Activated CD4-positive, CD25-positive, alpha-beta regulatory T cell treated with anti-CD3 and anti-CD28 coated beads, Interleukin-2, amount 50 U/mL, for 24 hours (primary cell): ENCODE data around the gene ANO1.
"Not testable (repeated sequence)": the region's sequence is repeated elsewhere in the genome, so short reads cannot be mapped to it uniquely, and the experiment has no call there.

Experiments used
- ATAC-seq, 2 donors: fragments of 150-1000 bp; cut with Tn5 transposase; one replicate each; pipeline ENCODE4 v1.10.0; 2021; ENCODE audit warnings: mild to moderate bottlenecking in 1 of 2, moderate library complexity in 1 of 2

ANO1 gene

DNA sequence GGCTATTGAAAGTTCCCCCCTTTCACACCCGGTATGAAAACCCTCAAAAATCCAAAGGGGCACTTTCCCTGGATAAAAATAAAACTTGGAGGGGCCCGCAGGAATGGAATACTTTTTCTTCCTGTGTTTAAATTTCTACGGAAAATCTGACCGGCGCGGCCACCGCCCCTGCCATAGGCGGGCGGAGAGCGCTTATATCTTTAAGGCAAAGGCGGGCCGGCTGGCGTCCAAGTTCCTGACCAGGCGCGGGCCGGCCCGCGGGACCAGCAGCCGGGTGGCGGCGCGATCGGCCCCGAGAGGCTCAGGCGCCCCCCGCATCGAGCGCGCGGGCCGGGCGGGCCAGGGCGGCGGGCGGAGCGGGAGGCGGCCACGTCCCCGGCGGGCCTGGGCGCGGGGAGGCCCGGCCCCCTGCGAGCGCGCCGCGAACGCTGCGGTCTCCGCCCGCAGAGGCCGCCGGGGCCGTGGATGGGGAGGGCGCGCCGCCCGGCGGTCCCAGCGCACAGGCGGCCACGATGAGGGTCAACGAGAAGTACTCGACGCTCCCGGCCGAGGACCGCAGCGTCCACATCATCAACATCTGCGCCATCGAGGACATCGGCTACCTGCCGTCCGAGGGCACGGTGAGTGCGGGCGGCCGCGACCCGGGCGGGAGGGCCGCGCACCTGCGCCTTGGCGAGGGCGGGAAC is at the start of gene ANO1:
Gene ANO1 (plus strand): TSS at position 223 of the 686 bp plus-strand sequence. CDS start 290 bp downstream, at position 513.
- ATAC-seq, result no peak

DNA sequence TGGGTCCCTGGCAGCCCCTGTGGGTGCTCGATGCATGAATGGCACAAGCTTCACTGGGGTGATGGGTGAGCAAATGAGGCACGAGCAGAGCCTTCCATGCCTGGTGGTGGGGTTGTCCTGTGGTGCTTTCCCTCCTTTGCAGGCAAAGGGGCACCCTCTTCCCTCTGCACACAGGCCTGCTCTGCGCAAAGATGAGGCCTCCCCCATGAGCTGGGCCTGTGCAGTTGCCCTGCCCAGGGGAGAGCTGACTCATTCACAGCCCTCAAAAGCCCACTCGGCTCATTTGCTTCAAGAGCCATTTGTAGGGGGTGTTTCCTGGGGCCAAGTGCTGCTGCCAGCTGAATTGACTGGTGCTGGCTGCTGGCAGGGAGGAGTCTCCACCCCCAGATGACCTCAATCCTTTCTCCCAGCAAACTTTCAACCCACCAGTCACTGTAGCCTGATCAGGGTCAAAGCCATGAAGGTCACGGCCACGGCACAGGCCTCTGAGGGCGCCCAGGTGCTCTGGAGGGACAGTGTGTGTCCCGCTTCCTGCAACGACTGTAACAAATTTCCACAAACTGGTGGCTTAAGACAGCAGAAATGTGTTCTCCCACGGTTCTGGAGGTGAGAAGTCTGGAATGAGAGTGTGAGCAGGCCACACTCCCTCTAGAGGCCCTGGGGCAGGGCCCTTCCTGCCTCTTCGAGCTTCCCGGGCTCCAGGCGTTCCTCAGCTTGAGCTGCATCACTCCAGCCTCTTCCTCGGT is 48.8 kb upstream of the ANO1 start:
- no peak for ATAC-seq

DNA sequence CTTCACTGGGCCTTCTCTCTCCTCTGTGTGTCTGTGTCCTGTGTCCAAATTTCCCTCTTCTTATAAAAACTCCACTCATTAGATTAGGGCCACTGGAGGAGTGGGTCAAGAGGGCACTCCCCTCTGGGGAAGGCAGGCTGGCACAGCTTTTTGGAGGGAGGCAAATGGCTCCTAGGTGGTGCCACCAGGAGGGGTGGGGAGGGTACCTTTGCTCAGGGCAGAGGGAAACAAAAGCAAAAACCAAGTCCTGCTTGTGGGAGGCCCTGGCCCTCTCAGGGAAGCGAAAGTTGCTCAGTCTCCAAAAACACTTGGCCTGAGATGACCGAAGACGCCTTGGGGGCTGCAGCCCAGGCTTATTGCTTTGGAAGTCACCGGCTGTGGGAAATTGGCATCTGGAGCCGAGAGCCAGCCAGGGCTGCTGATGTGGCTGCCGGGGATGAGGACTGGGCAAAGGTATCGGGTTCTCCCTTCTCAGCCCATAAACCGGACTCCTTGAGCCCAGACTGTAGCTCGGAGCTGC is 48.2 kb upstream of the ANO1 start:
- no peak for ATAC-seq

DNA sequence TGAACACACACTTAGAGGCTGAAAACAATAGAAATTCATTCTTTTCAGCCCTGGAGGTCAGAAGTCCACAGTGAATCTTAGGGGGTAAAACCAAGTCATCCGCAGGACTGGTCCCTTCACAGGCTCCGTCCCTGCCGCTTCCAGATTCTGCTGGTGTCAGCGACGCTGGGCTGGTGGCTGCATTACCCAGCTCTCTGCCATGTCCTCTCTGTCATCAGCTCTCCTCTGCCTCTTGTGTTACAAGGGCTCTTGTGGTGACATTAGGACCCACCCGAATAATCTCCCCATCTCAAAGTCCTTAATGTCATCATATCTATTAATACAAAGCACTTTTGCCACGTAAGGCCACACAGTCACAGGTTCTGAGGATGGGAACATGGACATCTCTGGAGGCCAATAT is 47.7 kb upstream of the ANO1 start:
- no peak for ATAC-seq

DNA sequence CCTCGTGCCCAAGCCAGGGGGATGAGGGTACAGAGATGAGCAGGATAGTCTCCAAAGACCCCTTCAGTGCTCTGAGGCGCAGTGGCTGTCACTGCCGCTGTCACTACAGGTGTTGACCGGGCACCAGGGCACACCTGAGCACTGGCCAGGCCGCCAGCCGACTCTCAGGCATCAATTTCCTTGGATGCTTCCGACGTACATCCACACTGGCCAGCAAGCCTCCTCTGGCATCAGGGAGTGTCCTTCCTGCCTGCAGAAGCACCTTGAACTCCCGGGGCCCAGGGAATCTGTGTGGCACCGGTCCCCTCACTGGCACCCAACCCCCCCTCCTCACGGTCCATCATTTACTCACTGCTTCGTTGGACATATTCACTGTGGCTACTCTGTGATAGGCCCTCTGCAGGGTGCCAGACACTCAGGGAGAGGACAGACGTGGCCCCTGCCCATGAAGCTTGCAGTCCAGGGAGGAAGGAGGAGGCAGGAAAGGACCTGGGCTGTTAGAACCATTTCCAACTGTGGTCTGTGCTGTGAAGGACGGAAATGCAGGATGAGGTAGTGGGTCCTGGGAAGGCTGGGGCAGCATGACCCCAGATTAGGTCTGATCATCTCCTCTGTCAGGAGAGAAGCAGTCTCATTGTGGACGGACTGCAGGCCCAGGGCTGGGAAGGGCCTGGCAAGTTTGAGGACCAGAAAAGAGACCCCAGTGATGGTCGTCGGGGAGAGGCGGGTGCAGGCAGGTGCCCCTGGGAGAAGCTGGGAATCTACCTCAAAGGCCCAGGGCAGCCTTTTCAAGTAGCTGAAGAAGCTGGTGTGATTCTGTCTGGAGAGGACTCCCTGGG is 46.3 kb upstream of the ANO1 start:
- no peak for ATAC-seq

DNA sequence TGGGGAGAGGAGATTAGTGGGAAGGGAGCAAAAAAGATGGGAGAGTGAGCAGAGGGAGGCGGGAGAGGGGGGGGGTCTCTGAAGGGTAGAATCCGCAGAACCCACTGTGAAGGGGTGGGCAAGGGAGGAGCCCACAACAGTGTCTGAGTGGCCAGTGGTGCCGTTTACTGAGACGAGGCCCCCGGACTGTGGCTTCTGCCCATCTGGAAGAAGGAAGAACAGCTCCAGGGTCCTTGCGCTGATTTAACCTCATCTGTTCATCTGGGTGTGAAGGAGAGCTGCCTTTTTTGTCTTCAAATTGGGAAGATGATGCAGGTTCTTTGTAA is 45.7 kb upstream of the ANO1 start:
- no peak for ATAC-seq

DNA sequence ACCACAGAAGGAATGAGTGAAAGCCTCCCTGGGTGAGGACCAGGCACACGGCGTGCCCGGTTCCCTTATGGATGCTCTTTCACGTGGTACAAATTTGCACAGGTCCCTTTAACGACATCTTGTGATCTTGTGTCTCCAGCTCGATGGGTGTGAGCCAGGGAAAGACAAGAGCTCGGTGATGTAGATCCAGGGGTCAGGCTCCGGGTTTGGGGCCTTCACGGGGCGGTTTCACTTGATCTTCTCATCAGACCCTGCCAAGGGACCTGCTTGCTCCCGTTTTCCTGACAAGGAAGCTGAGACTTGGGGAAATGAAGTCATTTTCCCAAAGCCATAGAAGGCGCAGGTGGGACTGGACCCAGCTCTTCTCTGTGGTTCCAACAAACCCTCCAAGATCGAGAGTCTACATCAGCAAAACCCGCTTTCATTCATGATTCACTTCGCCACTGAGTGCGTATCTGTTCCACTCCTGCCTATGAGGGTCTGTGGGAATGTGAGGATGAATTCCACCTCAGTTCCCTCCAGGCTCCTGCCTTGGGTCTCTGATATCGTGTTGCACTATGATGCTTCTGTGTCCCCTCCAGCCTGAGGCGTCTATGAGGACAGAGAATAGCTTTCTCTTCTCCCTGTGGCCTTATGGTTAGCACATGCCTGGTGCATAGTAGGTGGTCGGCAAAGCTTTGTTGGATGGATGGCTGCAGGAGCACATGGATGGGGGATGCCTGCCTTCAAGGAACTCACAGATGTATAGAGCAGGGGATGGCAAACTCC is 45.0 kb upstream of the ANO1 start:
- ATAC-seq, result no peak

DNA sequence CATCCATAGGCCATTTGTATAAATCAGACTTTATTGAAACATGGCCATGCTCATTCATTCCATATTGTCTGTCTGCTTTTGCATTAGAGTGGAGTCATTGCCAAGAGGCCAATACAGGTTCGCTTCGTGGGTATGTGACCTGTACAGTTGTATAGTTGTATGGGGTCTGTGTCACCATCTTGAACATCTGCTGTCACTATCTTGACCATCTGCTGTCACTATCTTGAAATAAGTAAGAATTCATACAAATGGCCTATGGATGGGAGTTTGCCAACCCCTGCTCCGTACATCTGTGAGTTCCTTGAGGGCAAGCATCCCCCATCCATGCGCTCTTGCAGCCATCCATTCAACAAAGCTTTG is 44.4 kb upstream of the ANO1 start:
- no peak for ATAC-seq

DNA sequence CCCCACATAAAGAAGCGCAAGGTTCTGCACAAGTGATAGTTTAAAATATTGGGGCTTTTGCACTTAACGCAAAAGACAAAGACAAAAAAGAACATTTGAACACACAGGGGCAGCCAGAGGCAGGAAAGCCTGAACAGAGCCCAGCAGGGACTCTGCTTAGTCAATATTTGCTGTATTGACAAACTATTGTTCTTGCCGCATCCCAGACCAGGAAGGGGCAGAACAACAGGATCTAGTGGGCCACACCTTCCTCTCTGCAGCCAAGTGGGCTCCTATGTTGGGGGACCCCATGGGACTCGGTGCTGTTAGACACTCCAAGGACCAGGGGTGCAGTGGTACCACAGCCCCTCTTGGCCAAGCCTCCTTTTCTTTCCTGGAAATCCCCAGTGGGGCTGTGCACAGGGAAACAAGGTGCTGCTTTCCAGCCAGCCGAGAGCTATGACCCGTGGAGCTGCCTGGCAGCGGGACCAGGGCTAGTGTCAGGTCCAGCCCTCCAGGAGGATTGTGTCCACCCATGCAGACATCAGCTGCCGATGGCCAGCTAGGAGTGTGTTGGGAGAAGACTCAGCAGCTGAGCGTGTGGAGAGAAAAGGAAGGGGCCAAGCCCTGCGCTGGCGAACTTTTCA is 43.3 kb upstream of the ANO1 start:
- ATAC-seq, result no peak

DNA sequence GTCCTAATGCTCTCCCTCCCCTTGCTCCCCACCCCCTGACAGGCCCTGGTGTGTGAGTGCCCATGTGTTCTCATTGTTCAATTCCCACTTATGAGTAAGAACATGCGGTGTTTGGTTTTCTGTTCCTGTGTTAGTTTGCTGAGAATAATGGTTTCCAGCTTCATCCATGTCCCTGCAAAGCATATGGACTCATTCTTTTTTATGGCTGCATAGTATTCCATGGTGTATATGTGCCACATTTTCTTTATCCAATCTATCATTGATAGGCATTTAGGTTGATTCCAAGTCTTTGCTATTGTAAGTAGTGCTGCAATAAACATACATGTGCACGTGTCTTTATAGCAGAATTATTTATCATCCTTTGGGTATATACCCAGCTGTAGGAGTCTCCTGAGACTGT is 42.5 kb upstream of the ANO1 start:
- ATAC-seq, result not testable (repeated sequence)

DNA sequence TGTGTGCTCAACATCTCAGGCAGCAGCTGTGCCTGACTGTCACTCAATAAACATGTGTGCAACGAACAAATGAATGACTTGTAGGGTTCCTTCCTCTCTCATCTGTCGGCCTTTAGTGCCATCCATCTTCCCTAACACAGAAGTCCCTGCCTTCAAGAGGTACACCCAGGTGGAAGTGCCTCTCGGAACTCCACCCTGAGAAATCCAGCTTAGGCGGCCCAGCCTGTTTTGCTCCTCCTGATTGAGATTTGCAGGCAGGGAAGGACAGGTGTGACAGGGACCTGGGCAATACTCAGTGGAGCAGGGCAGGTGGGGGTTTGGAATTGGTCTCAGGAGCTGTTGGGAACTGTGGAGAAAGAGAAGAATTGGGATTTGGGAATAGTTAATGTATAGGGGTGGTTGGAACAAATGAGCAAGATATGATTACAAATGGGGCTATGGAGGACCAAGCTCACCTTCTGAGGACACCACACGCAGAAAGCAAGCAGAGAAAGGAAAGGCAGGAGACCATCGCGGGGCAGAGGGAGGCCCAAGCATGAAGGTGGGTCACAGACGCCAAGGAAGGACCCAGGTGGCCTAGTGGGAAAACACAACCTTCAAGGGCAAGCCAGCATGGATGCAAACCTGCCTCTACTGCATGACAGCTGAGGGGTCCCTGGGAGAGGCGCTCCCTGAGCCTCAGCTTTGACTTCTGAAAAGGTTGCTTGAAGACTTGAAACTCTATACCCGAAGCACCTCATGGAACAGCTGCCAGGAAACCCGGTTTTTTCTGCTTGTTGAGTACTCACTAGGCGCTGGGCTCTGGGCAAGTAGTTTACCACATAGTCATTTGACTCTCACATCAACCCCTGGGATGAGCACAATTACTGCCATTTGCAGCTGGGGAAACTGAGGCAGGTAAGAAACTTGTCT is 40.9 kb upstream of the ANO1 start:
- no peak for ATAC-seq

DNA sequence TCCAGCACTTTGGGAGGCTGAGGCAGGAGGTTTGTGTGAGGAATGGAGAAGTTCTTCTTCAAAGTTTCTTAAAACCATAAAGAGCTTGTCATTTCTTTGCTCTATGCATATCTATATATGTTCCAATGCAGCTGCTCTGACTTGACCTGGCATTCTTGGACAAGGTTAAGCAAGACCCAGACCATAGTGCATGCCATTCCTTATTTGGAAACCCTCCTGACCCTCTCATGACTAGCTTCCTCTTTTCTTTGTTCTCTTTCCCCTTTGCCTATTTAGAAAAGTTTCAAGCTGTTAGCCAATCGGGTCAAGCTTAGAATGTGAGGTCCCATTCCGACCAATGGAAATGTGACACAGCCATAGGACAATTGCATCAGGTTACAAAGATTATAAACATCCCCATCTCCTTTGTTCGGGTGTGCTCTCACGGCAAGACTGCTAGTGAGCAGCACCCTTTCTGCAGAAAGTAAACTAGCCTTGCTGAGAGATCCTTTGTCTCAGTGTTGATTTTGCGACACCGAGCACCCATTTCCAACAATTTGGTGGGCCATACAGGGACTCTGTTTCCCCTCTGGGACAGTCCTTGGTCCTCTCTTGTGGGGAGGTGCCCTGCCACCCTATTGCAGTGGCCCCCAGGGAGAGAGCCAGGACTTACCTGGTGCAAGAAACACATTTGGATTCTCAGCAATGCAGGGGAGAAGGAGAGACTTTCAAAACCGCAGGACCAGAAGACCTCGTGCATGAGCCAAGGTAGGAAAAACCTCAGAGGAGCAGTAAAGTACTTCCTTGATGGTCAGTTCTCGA is 39.9 kb upstream of the ANO1 start:
- no peak for ATAC-seq

DNA sequence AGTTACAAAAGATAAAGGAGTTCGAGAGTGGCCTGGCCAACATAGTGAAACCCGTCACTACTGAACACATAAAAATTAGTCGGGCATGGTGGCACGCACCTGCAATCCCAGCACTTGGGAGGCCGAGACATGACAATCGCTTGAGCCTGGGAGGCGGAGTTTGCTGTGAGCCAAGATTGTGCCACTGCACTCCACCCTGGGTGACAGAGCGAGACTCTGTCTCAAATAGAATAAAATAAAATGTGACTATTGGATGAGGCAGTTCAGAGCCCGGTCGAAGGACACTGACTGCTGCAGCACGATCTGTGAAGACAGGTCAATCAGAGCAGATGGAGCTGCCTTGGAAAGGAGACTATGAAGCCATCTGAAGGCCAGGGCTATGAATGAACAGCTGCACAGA is 37.7 kb upstream of the ANO1 start:
- no peak for ATAC-seq

DNA sequence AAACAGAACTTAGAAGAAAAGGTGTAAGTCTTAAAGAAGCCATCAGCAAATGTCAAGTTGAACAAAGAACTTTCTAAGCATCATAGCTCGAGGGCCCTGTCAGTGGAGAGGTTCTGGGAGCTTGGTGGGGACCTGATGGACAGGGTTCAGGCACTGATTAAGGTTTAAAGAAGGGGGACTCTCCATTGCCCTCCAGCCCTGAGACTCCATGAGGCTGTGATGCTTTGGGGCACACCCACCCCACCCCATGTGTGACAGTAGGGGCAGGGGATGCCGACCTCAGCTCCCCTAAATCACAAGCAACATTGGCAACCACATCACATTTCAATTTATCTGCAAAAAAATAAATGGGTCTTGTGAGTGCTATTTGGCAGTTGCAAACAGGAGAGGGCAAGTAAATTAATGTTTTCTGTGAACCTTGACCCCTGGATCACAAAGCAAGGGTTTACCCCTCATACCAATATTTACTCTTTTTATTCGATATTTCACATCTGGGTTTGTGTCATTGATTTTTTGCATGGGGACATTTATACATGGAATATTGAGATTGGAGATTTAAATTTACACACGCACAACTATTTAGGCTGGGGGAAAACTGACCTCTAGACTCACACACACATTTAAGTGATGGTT is 37.1 kb upstream of the ANO1 start:
- ATAC-seq, result no peak

DNA sequence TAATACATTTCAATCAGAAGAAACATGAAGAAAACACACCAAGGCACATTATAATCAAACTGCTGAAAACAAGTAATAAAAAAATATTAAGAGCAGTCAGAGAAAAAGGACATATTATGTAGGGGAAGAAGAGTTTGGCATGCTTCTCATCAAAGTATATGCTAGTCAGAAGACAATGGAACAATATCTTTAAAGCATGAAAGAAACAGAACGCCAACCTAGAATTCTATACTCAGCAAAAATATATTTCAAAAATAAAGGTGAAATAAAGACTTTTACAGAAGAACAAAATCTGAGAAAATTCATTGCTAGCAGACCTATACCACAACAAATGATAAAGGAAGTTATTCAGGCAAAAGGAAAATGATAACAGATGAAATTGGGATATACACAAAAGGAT is 34.6 kb upstream of the ANO1 start:
- no peak for ATAC-seq

DNA sequence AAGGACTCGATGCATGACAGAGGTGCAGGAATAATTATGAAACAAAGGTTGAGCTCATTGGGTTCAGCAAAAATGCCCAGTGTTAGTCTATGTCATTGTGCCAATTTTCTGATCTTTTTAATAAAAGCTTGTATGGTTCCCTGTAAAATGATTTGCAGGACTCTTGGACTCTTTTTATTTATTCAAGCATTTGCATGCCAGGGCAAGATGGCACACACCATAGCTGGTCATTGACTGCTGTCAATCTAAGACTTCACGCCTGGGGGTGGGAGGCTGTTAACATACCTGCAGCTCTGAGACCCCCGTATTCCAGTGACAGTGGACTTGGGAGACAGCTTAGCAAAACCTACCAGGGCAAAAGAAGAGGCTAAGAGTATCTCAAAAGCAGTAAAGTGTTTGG is 32.0 kb upstream of the ANO1 start:
- no peak for ATAC-seq

DNA sequence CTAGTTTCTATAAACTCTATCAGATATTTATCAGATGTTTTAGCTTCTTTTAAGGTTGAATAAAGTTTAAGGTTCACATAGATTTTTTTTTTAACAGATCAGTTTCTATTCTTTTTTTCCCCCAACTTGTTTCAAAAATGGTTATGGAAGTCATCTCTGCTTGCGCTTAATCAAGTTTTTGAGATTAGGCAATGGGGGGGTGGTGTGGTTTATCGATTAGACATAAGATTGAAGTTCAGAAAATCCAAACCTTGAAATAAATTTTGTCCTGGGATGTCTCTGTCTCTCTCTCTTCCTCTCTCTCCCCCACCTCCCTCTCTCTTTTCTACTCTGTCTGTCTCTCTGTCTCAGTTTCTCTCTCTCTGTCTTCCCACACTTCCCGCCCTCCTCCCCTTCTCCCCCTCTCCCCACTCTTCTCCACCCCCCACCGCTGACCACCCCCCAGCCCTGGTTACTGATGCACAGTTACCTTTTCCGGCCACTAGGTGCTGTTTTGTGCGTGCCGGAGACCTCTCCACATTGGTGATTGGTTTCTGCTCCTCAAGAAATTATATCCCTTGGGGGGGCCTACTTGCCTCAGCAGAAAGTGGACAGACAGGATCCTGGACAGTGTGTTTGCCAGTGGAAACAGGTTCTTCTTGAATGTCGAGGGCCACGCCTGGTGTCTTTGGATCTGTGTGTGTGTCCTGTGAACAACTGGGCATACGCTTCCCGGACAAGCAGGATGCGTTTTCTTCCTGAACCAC is 29.7 kb upstream of the ANO1 start:
- ATAC-seq, result no peak

DNA sequence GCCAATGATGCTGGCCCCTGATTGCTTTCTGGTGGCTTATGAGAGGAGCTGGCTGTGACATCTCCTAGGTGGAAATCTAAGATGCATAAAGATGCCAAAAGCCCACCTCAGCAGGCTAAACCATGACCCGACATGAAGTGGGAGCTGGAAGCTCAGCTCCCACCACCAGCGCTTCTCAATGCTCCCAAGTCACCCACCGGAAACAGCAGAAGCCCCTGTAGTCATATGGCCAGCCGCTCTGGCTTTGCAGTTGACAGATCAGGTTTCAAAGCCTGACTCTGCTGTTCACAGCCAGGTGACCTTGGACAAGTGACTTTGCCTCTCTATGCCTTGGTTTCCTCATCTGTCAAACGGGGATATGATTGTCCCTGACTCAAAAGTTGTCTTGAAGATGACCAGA is 29.1 kb upstream of the ANO1 start:
- ATAC-seq, result no peak

DNA sequence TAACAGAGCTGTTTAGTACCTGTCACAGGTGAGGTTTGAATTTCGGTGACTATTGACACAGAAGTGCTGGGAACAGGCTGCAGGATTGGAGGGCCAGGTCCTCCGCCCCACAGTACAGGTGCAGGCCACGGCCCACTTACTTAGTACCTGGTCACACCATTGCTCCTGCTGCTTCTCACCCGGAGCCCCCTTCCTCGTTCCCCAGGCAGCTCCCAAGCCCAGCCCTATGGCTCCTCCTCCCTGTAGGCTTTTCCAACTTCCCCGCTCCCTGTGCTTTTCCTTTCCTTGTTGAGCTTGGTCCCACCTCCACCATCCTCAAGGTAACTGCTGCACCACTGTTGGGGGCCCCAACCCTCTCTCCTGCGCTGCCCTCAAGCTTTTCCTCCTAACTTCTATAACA is 27.9 kb upstream of the ANO1 start:
- no peak for ATAC-seq
